ENCODE data around the gene TIMP4. TPM values are rescaled to one million over a fixed set of nuclear protein-coding genes. Genes with fewer than 3 reads are reported as not detected.

The TIMP4 gene
- polyA plus RNA-seq, 1 of the 3 experiments (the other 2 are of a cell fraction), result not detected

DNA sequence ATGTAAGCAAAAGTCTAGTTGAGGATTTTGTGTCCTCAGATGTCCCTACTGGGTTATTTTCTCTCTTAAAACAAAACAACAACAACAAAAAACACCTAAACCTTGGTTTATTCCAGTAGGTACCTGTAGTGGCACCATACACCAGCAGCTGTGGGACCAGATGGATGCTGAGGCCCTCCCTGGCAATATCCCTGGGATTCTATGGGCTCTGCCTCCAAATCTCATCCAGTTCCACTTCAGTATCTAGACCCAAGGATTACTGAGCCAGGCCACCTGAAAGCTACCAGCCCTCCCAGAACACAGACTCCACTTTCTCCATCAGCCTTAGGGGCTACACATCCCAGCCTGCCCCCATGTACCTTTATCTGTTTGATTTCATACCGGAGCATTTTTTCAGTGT is 1.7 kb downstream of the TIMP4 start:
- H3K36me3 ChIP-seq (replicated peaks in 1 of 2; ENCODE audit: control insufficient read depth in 1 of 2, insufficient read depth in 2 of 2, low read length in 1 of 2), result no peaks in the 10 kb centered on the region
- WGBS (ENCODE audit: low lambda C conversion rate), result 100% methylated on average over 1 of the region's 1 CpG
- CTCF ChIA-PET, result interaction anchor here (0.9 to 3.3 kb wide), 6 partner anchors 17 to 41 kb away, joined by 3 to 19 read pairs (median 4); no protein-coding TSS in a partner anchor

DNA sequence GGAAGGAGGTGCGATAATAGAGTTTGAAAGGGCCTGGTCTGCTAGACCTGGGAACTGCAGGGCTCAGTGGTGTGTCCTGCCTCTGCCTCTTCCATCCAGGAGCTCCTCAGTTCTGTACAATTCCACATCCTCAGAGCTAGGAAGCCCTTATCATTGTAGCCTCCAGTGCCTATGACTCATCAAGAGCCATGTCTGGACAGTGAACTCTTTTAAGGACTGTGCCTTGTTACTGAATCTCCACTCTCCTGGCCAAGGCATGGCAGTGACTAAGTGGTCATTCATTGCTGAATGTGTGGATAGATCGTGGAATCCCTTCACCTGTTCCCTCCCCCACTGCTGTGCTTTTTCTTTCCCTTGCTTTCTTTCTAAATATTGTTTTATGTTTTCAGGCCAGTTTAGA is 2.9 kb downstream of the TIMP4 start:
- Histone ChIP-seq H3K9me2 (no peaks in the 10 kb centered on the region), H3K4me3 (ENCODE audit: low read depth in 2 of 2, low read length in 1 of 2) (no peak overlapping the region), H3K27ac (ENCODE audit: low read depth in 2 of 2, low read length in 1 of 2) (no peak overlapping the region), H3K36me3 (replicated peaks in 1 of 2; ENCODE audit: control insufficient read depth in 1 of 2, insufficient read depth in 2 of 2, low read length in 1 of 2) (no peaks in the 10 kb centered on the region), H3K9ac (no peak overlapping the region), H3K27me3 (ENCODE audit: insufficient read depth) (no peaks in the 10 kb centered on the region), H3K9me3 (no peaks in the 10 kb centered on the region), H2AFZ (ENCODE audit: low read depth) (no peak overlapping the region), H3F3A (replicated peaks; ENCODE audit: insufficient read depth) (peaks cover 4% of the 10 kb centered on the region), H4K20me1 (ENCODE audit: insufficient read depth) (no peaks in the 10 kb centered on the region), H3K4me1 (ENCODE audit: control insufficient read depth in 1 of 2, insufficient read depth in 2 of 2, low read depth in 1 of 2, low read length in 1 of 2) (no peaks in the 10 kb centered on the region; a peak in 1 of 4 replicates), H3K79me2 (ENCODE audit: insufficient read depth) (no peaks in the 10 kb centered on the region), H3K4me2 (no peak overlapping the region)
- peak; percentile 69; the same call in 1 of the 2 replicates for TF ChIP-seq FOSL2 (IDR thresholded peaks at IDR 0.05; ENCODE audit: borderline replicate concordance, low read depth)
- peak; percentile 51; the same call in 1 of the 2 replicates for TF ChIP-seq JUND (IDR thresholded peaks at IDR 0.05)
- TF ChIP-seq EZH2phosphoT487 (IDR thresholded peaks at IDR 0.05; ENCODE audit: borderline replicate concordance, low read depth), result no peak
- ChIA-PET CTCF (interaction anchor here (0.8 to 3.3 kb wide), 6 partner anchors 14 to 328 kb away, joined by 3 to 19 read pairs (median 4); no protein-coding TSS in a partner anchor), POLR2A (no interaction called here)
- no peak for DNase-seq
- WGBS (ENCODE audit: low lambda C conversion rate), result 55% methylated on average over 2 of the region's 2 CpGs

More for the DNA sequence above, 1.7 kb downstream of the TIMP4 start:
- Histone ChIP-seq H3K4me1 (ENCODE audit: control insufficient read depth in 1 of 2, insufficient read depth in 2 of 2, low read depth in 1 of 2, low read length in 1 of 2) (no peaks in the 10 kb centered on the region; a peak in 1 of 4 replicates), H3K9me2 (no peaks in the 10 kb centered on the region), H3F3A (replicated peaks; ENCODE audit: insufficient read depth) (peaks cover 4% of the 10 kb centered on the region), H3K79me2 (ENCODE audit: insufficient read depth) (no peaks in the 10 kb centered on the region), H2AFZ (ENCODE audit: low read depth) (no peak overlapping the region), H3K9ac (no peak overlapping the region), H3K4me2 (no peak overlapping the region), H4K20me1 (ENCODE audit: insufficient read depth) (no peaks in the 10 kb centered on the region), H3K27me3 (ENCODE audit: insufficient read depth) (no peaks in the 10 kb centered on the region), H3K9me3 (no peaks in the 10 kb centered on the region), H3K27ac (ENCODE audit: low read depth in 2 of 2, low read length in 1 of 2) (no peak overlapping the region), H3K4me3 (ENCODE audit: low read depth in 2 of 2, low read length in 1 of 2) (no peak overlapping the region)
- TF ChIP-seq TAF1 (IDR thresholded peaks at IDR 0.05; ENCODE audit: borderline replicate concordance, low read depth, low read length), result no peak
- TF ChIP-seq, protein P1, sequence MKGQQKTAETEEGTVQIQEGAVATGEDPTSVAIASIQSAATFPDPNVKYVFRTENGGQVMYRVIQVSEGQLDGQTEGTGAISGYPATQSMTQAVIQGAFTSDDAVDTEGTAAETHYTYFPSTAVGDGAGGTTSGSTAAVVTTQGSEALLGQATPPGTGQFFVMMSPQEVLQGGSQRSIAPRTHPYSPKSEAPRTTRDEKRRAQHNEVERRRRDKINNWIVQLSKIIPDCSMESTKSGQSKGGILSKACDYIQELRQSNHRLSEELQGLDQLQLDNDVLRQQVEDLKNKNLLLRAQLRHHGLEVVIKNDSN (IDR thresholded peaks at IDR 0.05; ENCODE audit: borderline replicate concordance, low read depth), result no peak
- no peak for TF ChIP-seq GABPA (IDR thresholded peaks at IDR 0.05; ENCODE audit: low read depth)
- TF ChIP-seq FOSL2 (IDR thresholded peaks at IDR 0.05; ENCODE audit: borderline replicate concordance, low read depth), result no peak
- no peak for TF ChIP-seq MEF2A (IDR thresholded peaks at IDR 0.05; ENCODE audit: borderline replicate concordance, low read depth)
- no peak for TF ChIP-seq FOXJ3 (CRISPR knock-in tag; IDR thresholded peaks at IDR 0.05)
- TF ChIP-seq, protein P2, sequence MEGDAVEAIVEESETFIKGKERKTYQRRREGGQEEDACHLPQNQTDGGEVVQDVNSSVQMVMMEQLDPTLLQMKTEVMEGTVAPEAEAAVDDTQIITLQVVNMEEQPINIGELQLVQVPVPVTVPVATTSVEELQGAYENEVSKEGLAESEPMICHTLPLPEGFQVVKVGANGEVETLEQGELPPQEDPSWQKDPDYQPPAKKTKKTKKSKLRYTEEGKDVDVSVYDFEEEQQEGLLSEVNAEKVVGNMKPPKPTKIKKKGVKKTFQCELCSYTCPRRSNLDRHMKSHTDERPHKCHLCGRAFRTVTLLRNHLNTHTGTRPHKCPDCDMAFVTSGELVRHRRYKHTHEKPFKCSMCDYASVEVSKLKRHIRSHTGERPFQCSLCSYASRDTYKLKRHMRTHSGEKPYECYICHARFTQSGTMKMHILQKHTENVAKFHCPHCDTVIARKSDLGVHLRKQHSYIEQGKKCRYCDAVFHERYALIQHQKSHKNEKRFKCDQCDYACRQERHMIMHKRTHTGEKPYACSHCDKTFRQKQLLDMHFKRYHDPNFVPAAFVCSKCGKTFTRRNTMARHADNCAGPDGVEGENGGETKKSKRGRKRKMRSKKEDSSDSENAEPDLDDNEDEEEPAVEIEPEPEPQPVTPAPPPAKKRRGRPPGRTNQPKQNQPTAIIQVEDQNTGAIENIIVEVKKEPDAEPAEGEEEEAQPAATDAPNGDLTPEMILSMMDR (IDR thresholded peaks at IDR 0.05), result no peak
- TF ChIP-seq RXRA (IDR thresholded peaks at IDR 0.05; ENCODE audit: borderline replicate concordance, low read depth), result no peak
- DNase-seq, result no peak
- POLR2A ChIA-PET, result no interaction called here

All from SK-N-SH (cell line).